HG03558 (cell line): ENCODE measurements around the gene ODC1.

Experiments
- ATAC-seq: cut with Tn5 transposase; IDR thresholded peaks from one replicate; pipeline ENCODE4 v1.9.1; 2021; ENCODE audit warnings: moderate number of reproducible peaks; ENCODE audit not compliant: unreplicated experiment; ENCODE audit errors: extremely low read depth

Gene ODC1

GRCh38 chr2:10406016-10406415, 42.1 kb downstream of the ODC1 start:
- ATAC-seq = no peak

- no peak for ATAC-seq
Observed at GRCh38 chr2:10405448-10405847, 42.7 kb downstream of the ODC1 start.

- no peak for ATAC-seq
Observed at GRCh38 chr2:10404324-10405143, 43.6 kb downstream of the ODC1 start.

- ATAC-seq = no peak
Observed at GRCh38 chr2:10402653-10403215, 45.4 kb downstream of the ODC1 start.

GRCh38 chr2:10402062-10402585, 46.0 kb downstream of the ODC1 start:
- ATAC-seq = no peak

- no peak for ATAC-seq
Observed at GRCh38 chr2:10400978-10401951, 46.9 kb downstream of the ODC1 start.

GRCh38 chr2:10400568-10400977, 47.6 kb downstream of the ODC1 start:
- no peak for ATAC-seq

GRCh38 chr2:10400002-10400401, 48.1 kb downstream of the ODC1 start:
- ATAC-seq = no peak

- ATAC-seq = no peak
Observed at GRCh38 chr2:10399358-10399757, 48.8 kb downstream of the ODC1 start.

- no peak for ATAC-seq
Observed at GRCh38 chr2:10398496-10398895, 49.6 kb downstream of the ODC1 start.

- ATAC-seq = no peak
Observed at GRCh38 chr2:10397878-10398277, 50.2 kb downstream of the ODC1 start.

GRCh38 chr2:10397297-10397875, 50.7 kb downstream of the ODC1 start:
- no peak for ATAC-seq

GRCh38 chr2:10396464-10396863, 51.7 kb downstream of the ODC1 start:
- no peak for ATAC-seq

- ATAC-seq = no peak
Observed at GRCh38 chr2:10395893-10396292, 52.2 kb downstream of the ODC1 start.

- no peak for ATAC-seq
Observed at GRCh38 chr2:10393640-10393982, 54.5 kb downstream of the ODC1 start.

- no peak for ATAC-seq
Observed at GRCh38 chr2:10392951-10393639, 55.0 kb downstream of the ODC1 start.

- ATAC-seq = no peak
Observed at GRCh38 chr2:10392548-10392947, 55.6 kb downstream of the ODC1 start.

- no peak for ATAC-seq
Observed at GRCh38 chr2:10392100-10392499, 56.0 kb downstream of the ODC1 start.

GRCh38 chr2:10390369-10390801, 57.7 kb downstream of the ODC1 start:
- ATAC-seq = no peak
